Kidney capillary endothelial cell (primary cell): Measurements from ENCODE around the gene AADACL2.

Source experiments
- DNase-seq: peaks from one replicate; pipeline ENCODE4 v3.0.0-alpha.2; 2018; ENCODE audit warnings: low spot score

Gene AADACL2

GRCh38 chr3:151804267-151804666, 70.5 kb downstream of the AADACL2 start:
- no peak for DNase-seq

GRCh38 chr3:151806838-151807237, 73.1 kb downstream of the AADACL2 start:
- DNase-seq: no peak
